ENCODE results near the gene NDUFAF8.
A peak's percentile ranks its signal among the peaks of the same experiment; 100 is the strongest.

Gene NDUFAF8

GRCh38 chr17:81261582-81262336 is 22.6 kb downstream of the NDUFAF8 start:
- no peak overlapping the region for H3K4me2 ChIP-seq (ENCODE audit: insufficient read depth, low read length, poor library complexity, severe bottlenecking)
- no peak overlapping the region for H3K9ac ChIP-seq (ENCODE audit: low read depth, low read length, poor library complexity)
- H2BK12ac ChIP-seq (ENCODE audit: low read length) = no peak overlapping the region
- no peak overlapping the region for H4K8ac ChIP-seq (ENCODE audit: low read depth, low read length)
- H2AK5ac ChIP-seq (ENCODE audit: low read depth, low read length) = no peak overlapping the region
- H2BK5ac ChIP-seq (ENCODE audit: low read length) = no peak overlapping the region
- no peak overlapping the region for H2BK120ac ChIP-seq (ENCODE audit: low read depth, low read length)
- H2AFZ ChIP-seq (ENCODE audit: low read length) = no peak overlapping the region
- H4K91ac ChIP-seq (ENCODE audit: low read depth, low read length, poor library complexity) = no peak overlapping the region
- H2BK15ac ChIP-seq (ENCODE audit: low read length) = no peak overlapping the region
- H3K9me3 ChIP-seq (replicated peaks in 1 of 2; ENCODE audit: control insufficient read depth in 2 of 2, insufficient read depth in 1 of 2, low read depth in 1 of 2, low read length in 2 of 2) = no peaks in the 10 kb centered on the region
- peaks cover 10 to 68% of the 10 kb centered on the region in 2 donors for H3K36me3 ChIP-seq (replicated peaks in 1 of 2; ENCODE audit: control insufficient read depth in 2 of 2, insufficient read depth in 2 of 2, low read length in 2 of 2)
- no CpG with 5 or more reads among the region's 36 CpGs for WGBS, 2 donors (ENCODE audit: extremely low coverage in 2 of 2, insufficient read length in 2 of 2, insufficient replicate concordance in 1 of 2)
- no peak overlapping the region for H3K4me3 ChIP-seq (ENCODE audit: low read length in 2 of 2)
- H3K14ac ChIP-seq (ENCODE audit: low read length) = no peak overlapping the region
- no peak overlapping the region for H3K18ac ChIP-seq (ENCODE audit: low read length)
- no peak overlapping the region for H3K27ac ChIP-seq (replicated peaks; ENCODE audit: low read length)
- no peaks in the 10 kb centered on the region for H3K27me3 ChIP-seq (ENCODE audit: control insufficient read depth in 3 of 3, insufficient read depth in 3 of 3, low read depth in 1 of 3, low read length in 3 of 3)
- no peak overlapping the region for H3K4ac ChIP-seq (ENCODE audit: low read length)
- H3K79me1 ChIP-seq (ENCODE audit: low read depth, low read length) = peaks cover 4% of the 10 kb centered on the region
- H3K4me1 ChIP-seq (ENCODE audit: control insufficient read depth in 2 of 2, insufficient read depth in 1 of 2, low read depth in 1 of 2, low read length in 2 of 2) = no peaks in the 10 kb centered on the region
- DNase-seq (ENCODE audit: low spot score) = no peak
- no peak overlapping the region for H3K23ac ChIP-seq (ENCODE audit: low read depth, low read length, poor library complexity)

DNA sequence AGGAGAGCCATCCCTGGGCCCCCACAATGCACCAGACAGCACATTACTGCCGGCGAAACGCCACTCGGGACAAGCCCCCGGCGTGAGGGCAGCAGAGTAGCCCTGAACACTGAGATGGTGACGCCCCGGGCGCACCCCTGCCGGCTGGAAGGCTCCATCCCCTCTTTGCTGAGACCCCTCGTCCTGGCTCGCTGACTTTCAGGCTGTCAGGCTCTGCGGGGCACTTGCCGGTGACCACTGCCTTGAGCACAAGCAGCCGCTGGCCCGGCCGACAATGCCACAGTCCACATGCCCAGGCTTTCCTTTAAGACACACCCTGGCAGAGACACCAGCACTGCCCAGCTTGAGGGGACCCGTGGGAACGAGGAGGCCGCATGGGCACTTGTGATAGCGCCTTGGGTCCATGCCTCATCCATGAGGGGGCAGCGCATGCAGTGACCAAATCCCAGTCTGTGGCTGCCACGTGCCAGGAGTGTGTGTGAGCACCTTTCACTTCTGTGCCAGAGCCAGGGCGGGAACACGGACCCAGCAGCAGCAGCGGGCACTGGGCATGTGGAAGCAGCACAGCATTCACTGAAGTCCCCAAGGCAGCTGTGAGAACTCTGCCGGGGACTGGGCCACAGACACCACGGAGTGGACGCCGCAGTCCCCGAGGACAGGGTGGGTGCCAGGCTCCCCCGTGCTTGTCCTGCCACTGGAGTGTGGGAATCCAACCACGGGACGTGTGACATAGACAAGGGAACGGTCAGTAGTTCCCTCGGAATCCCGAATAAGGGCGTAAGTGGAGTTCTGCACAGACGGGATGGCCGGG is 24.5 kb downstream of the NDUFAF8 start:
- Histone ChIP-seq H2BK5ac (ENCODE audit: low read length) (peak overlapping the region; percentile 39), H3K14ac (ENCODE audit: low read length) (no peak overlapping the region), H2AFZ (ENCODE audit: low read length) (no peak overlapping the region), H3K4me1 (ENCODE audit: control insufficient read depth in 2 of 2, insufficient read depth in 1 of 2, low read depth in 1 of 2, low read length in 2 of 2) (peaks cover 0 to 2% of the 10 kb centered on the region in 2 donors), H3K36me3 (replicated peaks in 1 of 2; ENCODE audit: control insufficient read depth in 2 of 2, insufficient read depth in 2 of 2, low read length in 2 of 2) (peaks cover 10 to 77% of the 10 kb centered on the region in 2 donors), H2BK12ac (ENCODE audit: low read length) (no peak overlapping the region), H2AK5ac (ENCODE audit: low read depth, low read length) (no peak overlapping the region), H2BK15ac (ENCODE audit: low read length) (no peak overlapping the region), H3K4me3 (ENCODE audit: low read length in 2 of 2) (no peak overlapping the region), H4K91ac (ENCODE audit: low read depth, low read length, poor library complexity) (no peak overlapping the region), H3K9me3 (replicated peaks in 1 of 2; ENCODE audit: control insufficient read depth in 2 of 2, insufficient read depth in 1 of 2, low read depth in 1 of 2, low read length in 2 of 2) (peaks cover 0 to 2% of the 10 kb centered on the region in 2 donors), H3K4me2 (ENCODE audit: insufficient read depth, low read length, poor library complexity, severe bottlenecking) (no peak overlapping the region), H3K18ac (ENCODE audit: low read length) (no peak overlapping the region), H2BK120ac (ENCODE audit: low read depth, low read length) (no peak overlapping the region), H4K8ac (ENCODE audit: low read depth, low read length) (no peak overlapping the region), H3K79me1 (ENCODE audit: low read depth, low read length) (peaks cover 4% of the 10 kb centered on the region), H3K27me3 (ENCODE audit: control insufficient read depth in 3 of 3, insufficient read depth in 3 of 3, low read depth in 1 of 3, low read length in 3 of 3) (no peaks in the 10 kb centered on the region), H3K4ac (ENCODE audit: low read length) (no peak overlapping the region), H3K27ac (replicated peaks; ENCODE audit: low read length) (no peak overlapping the region), H3K23ac (ENCODE audit: low read depth, low read length, poor library complexity) (peak overlapping the region; percentile 43), H3K9ac (ENCODE audit: low read depth, low read length, poor library complexity) (peak overlapping the region; percentile 4)
- no CpG with 5 or more reads among the region's 40 CpGs for WGBS, 2 donors (ENCODE audit: extremely low coverage in 2 of 2, insufficient read length in 2 of 2, insufficient replicate concordance in 1 of 2)
- no peak for DNase-seq (ENCODE audit: low spot score)

DNA sequence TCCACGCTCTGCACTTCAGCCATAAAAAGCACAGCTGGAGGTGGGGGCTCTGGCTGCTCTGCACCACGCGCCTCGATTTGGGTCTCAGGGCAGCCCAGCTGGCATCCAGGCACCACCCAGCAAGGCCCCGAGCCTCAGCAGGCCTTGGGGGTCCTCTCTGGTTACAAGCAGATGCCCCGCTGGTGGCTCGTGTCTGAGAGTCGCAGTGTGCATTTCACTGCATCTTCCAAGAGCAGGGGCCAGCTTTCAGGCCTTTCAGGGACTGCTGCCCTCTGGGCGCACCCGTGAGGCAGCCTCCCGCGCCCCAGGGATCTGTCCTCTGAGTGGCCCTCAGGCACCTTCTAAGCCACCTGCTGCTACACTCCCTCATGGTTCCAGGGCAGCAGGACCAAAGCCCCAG is 25.5 kb downstream of the NDUFAF8 start:
- H3K14ac ChIP-seq (ENCODE audit: low read length) = no peak overlapping the region
- peak overlapping the region; percentile 38 for H3K9ac ChIP-seq (ENCODE audit: low read depth, low read length, poor library complexity)
- H3K4ac ChIP-seq (ENCODE audit: low read length) = no peak overlapping the region
- H3K9me3 ChIP-seq (replicated peaks in 1 of 2; ENCODE audit: control insufficient read depth in 2 of 2, insufficient read depth in 1 of 2, low read depth in 1 of 2, low read length in 2 of 2) = peaks cover 0 to 2% of the 10 kb centered on the region in 2 donors
- no peak overlapping the region for H3K23ac ChIP-seq (ENCODE audit: low read depth, low read length, poor library complexity)
- H2BK15ac ChIP-seq (ENCODE audit: low read length) = no peak overlapping the region
- H3K27me3 ChIP-seq (ENCODE audit: control insufficient read depth in 3 of 3, insufficient read depth in 3 of 3, low read depth in 1 of 3, low read length in 3 of 3) = no peaks in the 10 kb centered on the region
- no peak overlapping the region for H2BK120ac ChIP-seq (ENCODE audit: low read depth, low read length)
- H2BK12ac ChIP-seq (ENCODE audit: low read length) = no peak overlapping the region
- no peak overlapping the region for H4K8ac ChIP-seq (ENCODE audit: low read depth, low read length)
- no peak overlapping the region for H2AFZ ChIP-seq (ENCODE audit: low read length)
- H3K27ac ChIP-seq (replicated peaks; ENCODE audit: low read length) = no peak overlapping the region
- peaks cover 9 to 77% of the 10 kb centered on the region in 2 donors for H3K36me3 ChIP-seq (replicated peaks in 1 of 2; ENCODE audit: control insufficient read depth in 2 of 2, insufficient read depth in 2 of 2, low read length in 2 of 2)
- H3K4me1 ChIP-seq (ENCODE audit: control insufficient read depth in 2 of 2, insufficient read depth in 1 of 2, low read depth in 1 of 2, low read length in 2 of 2) = peaks cover 0 to 2% of the 10 kb centered on the region in 2 donors
- no peak overlapping the region for H3K4me2 ChIP-seq (ENCODE audit: insufficient read depth, low read length, poor library complexity, severe bottlenecking)
- H4K91ac ChIP-seq (ENCODE audit: low read depth, low read length, poor library complexity) = no peak overlapping the region
- no peak overlapping the region for H3K4me3 ChIP-seq (ENCODE audit: low read length in 2 of 2)
- no peak overlapping the region for H2BK5ac ChIP-seq (ENCODE audit: low read length)
- H2AK5ac ChIP-seq (ENCODE audit: low read depth, low read length) = no peak overlapping the region
- no peak for DNase-seq (ENCODE audit: low spot score)
- H3K18ac ChIP-seq (ENCODE audit: low read length) = no peak overlapping the region
- no CpG with 5 or more reads among the region's 12 CpGs for WGBS, 2 donors (ENCODE audit: extremely low coverage in 2 of 2, insufficient read length in 2 of 2, insufficient replicate concordance in 1 of 2)
- H3K79me1 ChIP-seq (ENCODE audit: low read depth, low read length) = peaks cover 4% of the 10 kb centered on the region

GRCh38 chr17:81265576-81265975 is 26.5 kb downstream of the NDUFAF8 start:
- H3K36me3 ChIP-seq (replicated peaks in 1 of 2; ENCODE audit: control insufficient read depth in 2 of 2, insufficient read depth in 2 of 2, low read length in 2 of 2) = peaks cover 8 to 77% of the 10 kb centered on the region in 2 donors
- H4K8ac ChIP-seq (ENCODE audit: low read depth, low read length) = no peak overlapping the region
- no peak overlapping the region for H3K4me2 ChIP-seq (ENCODE audit: insufficient read depth, low read length, poor library complexity, severe bottlenecking)
- H3K27ac ChIP-seq (replicated peaks; ENCODE audit: low read length) = no peak overlapping the region
- H2BK120ac ChIP-seq (ENCODE audit: low read depth, low read length) = no peak overlapping the region
- H3K9ac ChIP-seq (ENCODE audit: low read depth, low read length, poor library complexity) = no peak overlapping the region
- H4K91ac ChIP-seq (ENCODE audit: low read depth, low read length, poor library complexity) = no peak overlapping the region
- WGBS, 2 donors (ENCODE audit: extremely low coverage in 2 of 2, insufficient read length in 2 of 2, insufficient replicate concordance in 1 of 2) = no CpG with 5 or more reads among the region's 22 CpGs
- no peak overlapping the region for H3K23ac ChIP-seq (ENCODE audit: low read depth, low read length, poor library complexity)
- no peak overlapping the region for H2BK15ac ChIP-seq (ENCODE audit: low read length)
- no peak overlapping the region for H3K4ac ChIP-seq (ENCODE audit: low read length)
- peaks cover 0 to 2% of the 10 kb centered on the region in 2 donors for H3K4me1 ChIP-seq (ENCODE audit: control insufficient read depth in 2 of 2, insufficient read depth in 1 of 2, low read depth in 1 of 2, low read length in 2 of 2)
- H2AFZ ChIP-seq (ENCODE audit: low read length) = no peak overlapping the region
- H3K14ac ChIP-seq (ENCODE audit: low read length) = no peak overlapping the region
- H3K79me1 ChIP-seq (ENCODE audit: low read depth, low read length) = peaks cover 4% of the 10 kb centered on the region
- no peak overlapping the region for H2BK12ac ChIP-seq (ENCODE audit: low read length)
- H3K4me3 ChIP-seq (ENCODE audit: low read length in 2 of 2) = no peak overlapping the region
- peaks cover 0 to 2% of the 10 kb centered on the region in 2 donors for H3K9me3 ChIP-seq (replicated peaks in 1 of 2; ENCODE audit: control insufficient read depth in 2 of 2, insufficient read depth in 1 of 2, low read depth in 1 of 2, low read length in 2 of 2)
- DNase-seq (ENCODE audit: low spot score) = no peak
- no peaks in the 10 kb centered on the region for H3K27me3 ChIP-seq (ENCODE audit: control insufficient read depth in 3 of 3, insufficient read depth in 3 of 3, low read depth in 1 of 3, low read length in 3 of 3)
- no peak overlapping the region for H3K18ac ChIP-seq (ENCODE audit: low read length)
- H2BK5ac ChIP-seq (ENCODE audit: low read length) = no peak overlapping the region
- H2AK5ac ChIP-seq (ENCODE audit: low read depth, low read length) = no peak overlapping the region
